HG02798 (cell line): ENCODE data around the gene CPNE1.

Source experiments
- ATAC-seq: cut with Tn5 transposase; IDR thresholded peaks from one replicate; pipeline ENCODE4 v1.9.1; 2021; ENCODE audit warnings: mild to moderate bottlenecking; ENCODE audit not compliant: unreplicated experiment, poor library complexity

CPNE1 gene

GRCh38 chr20:35601990-35602389, 62.7 kb downstream of the CPNE1 start:
- no peak for ATAC-seq

- ATAC-seq: peak; percentile 68
Measured at GRCh38 chr20:35600993-35601973, 63.4 kb downstream of the CPNE1 start.

- no peak for ATAC-seq
Measured at GRCh38 chr20:35600176-35600992, 64.3 kb downstream of the CPNE1 start.

DNA sequence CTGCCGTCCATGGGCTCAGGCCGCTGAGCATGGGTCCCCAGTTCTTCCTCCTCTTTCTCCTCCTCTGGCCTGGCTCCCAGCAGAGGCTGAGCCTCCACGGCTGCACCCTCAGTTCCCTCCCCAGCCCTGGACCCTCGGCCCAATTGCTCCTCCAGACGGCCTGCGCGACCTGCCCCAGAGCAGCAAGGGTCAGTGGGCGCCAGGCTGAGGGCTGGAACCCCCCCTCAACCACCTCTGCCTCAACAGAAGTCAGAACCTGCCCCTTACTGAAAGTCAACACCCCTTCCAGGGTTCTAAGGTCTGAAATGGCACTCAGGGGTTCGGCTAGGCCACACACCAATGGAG, 65.0 kb downstream of the CPNE1 start:
- ATAC-seq: no peak

- no peak for ATAC-seq
Measured at GRCh38 chr20:35598899-35599775, 65.6 kb downstream of the CPNE1 start.

GRCh38 chr20:35598476-35598875, 66.2 kb downstream of the CPNE1 start:
- no peak for ATAC-seq

- ATAC-seq: no peak
Measured at GRCh38 chr20:35597186-35597585, 67.5 kb downstream of the CPNE1 start.

- no peak for ATAC-seq
Measured at GRCh38 chr20:35595901-35596300, 68.8 kb downstream of the CPNE1 start.

DNA sequence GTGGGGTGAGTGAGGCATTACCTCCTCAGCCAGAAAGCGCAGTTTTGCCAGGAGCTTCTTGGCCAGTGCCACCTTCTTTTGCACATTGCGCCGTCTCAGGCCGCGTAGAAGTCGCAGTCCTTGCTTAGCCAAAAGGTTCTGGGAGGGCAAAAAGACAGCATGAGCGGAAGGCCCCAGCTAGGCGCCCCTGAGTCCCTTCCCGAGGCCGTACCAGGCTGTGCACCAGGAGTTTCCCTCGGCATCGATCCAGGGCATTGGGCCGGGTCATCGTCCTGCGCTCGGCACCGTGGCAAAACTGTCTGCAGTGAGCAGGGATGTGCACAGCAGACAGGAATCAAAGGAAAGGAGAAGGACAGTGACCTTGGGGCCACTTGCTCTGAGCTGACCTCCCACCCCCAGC, 69.2 kb downstream of the CPNE1 start:
- ATAC-seq: no peak

DNA sequence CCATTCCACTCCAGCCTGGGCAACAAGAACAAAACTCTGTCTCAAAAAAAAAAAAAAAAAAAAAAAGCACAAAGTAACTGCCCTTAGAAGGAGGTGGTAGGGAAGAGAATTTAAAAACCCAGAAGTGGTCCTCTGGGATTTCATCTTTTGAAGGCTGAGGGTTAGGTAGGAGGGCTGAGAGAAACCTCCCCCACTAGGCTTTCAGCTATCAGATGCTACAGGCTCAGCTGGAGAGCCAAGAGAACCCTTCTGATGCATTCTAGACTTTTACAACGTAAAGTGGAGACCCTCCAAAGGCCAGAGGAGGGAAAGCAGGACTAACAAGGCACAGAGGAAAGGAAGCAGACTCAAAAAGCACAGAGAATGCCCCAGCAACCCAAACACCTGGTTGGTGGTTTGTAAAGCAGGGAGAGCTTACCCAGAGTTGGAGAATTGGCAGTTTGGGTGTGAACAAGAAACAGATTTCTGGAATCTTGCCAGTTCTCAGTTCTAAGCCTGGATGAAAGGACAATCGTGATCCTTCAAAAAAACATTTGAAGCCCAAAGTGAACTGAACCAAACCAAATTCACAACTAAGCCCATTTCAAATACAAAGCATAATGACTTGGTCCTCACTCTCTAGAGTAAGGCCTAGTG, 72.2 kb downstream of the CPNE1 start:
- ATAC-seq: no peak

DNA sequence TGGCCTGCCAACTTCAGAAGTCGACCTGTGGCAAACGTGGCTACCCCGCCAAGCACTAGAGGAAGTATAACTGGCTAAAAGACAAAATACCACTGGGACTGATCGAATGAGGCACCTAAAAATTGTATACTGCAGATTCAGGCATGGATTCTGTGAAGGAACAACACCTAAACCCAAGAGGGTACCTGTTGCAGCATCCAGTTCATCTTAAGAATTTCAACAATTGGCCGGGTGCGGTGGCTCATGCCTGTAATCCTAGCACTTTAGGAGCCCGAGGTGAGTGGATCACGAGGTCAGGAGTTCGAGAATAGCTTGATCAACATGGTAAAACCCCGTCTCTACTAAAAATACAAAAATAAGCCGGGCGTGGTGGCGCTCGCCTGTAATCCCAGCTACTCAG, 76.3 kb downstream of the CPNE1 start:
- no peak for ATAC-seq

DNA sequence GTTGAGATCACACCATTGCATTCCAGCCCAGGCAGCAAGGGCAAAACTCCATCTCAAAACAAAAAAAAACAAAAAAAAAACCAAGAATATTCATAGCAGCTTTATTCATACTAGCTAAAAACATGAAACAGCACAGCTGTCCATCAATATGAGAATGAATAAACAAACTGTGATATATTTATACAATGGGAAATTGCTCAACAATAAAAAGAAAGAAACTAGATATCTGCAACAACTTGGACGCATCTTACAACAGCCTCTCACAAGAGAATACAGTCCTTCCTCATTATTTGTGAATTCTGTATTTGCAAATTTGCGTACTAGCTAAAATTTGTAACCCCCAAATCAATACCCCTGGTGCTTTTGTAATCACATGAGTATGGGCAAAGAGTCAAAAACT, 77.3 kb downstream of the CPNE1 start:
- ATAC-seq: no peak

DNA sequence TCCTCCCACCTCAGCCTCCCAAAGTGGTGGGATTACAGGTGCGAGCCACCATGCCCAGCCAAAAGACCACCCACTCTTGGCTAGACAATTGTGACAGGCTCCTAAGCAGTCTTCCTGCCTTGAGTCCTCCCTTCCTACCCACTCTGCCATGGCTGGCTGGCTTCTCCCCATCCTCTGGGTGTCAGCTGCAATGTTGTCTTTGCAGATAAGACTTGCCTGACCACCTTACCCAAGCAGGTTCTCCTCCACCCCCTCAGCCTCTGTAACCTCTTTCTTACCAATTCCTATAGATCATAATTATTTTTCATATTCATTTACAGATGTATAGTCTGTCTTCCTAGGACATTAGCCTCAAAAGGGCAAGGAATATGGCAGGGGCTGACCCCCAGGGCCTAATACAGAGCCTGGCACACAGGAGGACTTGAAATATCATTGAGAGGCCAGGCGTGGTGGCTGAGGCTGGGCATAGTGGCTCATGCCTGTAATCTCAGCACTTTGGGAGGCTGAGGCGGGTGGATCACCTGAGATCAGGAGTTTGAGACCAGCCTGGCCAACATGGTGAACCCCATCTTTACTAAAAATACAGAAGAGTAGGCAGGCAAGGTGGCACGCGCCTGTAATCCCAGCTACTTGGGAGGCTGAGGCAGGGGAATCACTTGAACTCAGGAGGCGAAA, 77.8 kb downstream of the CPNE1 start:
- no peak for ATAC-seq

- no peak for ATAC-seq
Measured at GRCh38 chr20:35583636-35584560, 80.8 kb downstream of the CPNE1 start.

GRCh38 chr20:35582741-35583404, 81.8 kb downstream of the CPNE1 start:
- no peak for ATAC-seq

- no peak for ATAC-seq
Measured at GRCh38 chr20:35582131-35582530, 82.6 kb downstream of the CPNE1 start.

DNA sequence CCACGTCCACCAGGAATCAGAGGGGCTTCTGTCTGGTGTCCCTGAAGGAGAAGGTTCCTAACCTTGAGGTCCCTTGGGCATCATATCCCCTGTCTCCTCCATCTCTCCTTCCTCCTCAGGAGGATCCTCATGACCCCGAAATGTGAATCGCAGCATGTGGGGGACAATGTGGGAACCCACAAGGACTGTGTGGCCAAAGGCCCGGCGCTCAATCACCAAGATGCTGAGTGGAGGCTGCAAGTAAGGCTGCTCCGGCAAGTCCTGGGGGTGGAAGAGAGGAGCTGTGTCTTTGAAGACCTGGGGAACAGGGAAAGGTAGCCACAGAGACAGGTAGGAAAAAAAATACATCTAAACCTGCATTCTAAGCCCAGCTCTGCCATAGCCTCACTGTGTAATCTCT, 85.5 kb downstream of the CPNE1 start:
- no peak for ATAC-seq

GRCh38 chr20:35578469-35578868, 86.2 kb downstream of the CPNE1 start:
- ATAC-seq: no peak
